T-cell (primary cell): ENCODE data around the gene SLC26A8. TPM values are rescaled to one million over a fixed set of nuclear protein-coding genes. Genes with fewer than 3 reads are reported as not detected.
"Not testable (repeated sequence)": the region's sequence is repeated elsewhere in the genome, so short reads cannot be mapped to it uniquely, and the experiment has no call there.

Experiments
- ATAC-seq, 4 experiments: fragments of 200-7000 bp in 3 of 4; fragments of 150-1000 bp in 1 of 4; cut with Tn5 transposase; replicated peaks in 1 of 4; 1 replicate in 3 of 4; 2 replicates in 1 of 4; pipeline ENCODE4 v1.10.0; 2021; ENCODE audit warnings: moderate library complexity in 3 of 4, mild to moderate bottlenecking in 2 of 4, moderate number of reproducible peaks in 1 of 4
- CTCF ChIA-PET, 2 donors: fragments of 300-600 bp; sonication (Branson Sonifier 250); formaldehyde crosslinking; loops; one replicate each; lab custom pipeline; 2022; ENCODE audit warnings: antibody characterized with exemption in 2 of 2; lab: Charles Lee
- POLR2A ChIA-PET, 2 donors: fragments of 300-600 bp; sonication (Branson Sonifier 250); formaldehyde crosslinking; loops; one replicate each; lab custom pipeline; 2022; ENCODE audit warnings: antibody characterized with exemption in 2 of 2; lab: Charles Lee
- DNase-seq, 35 experiments: peaks; one replicate each; pipeline versions ENCODE4 v3.0.0 to v3.0.0-alpha.2; 2013 to 2023
- H3K27ac ChIP-seq: one replicate; pipeline ENCODE4 v1.5.1; 2013; ENCODE audit warnings: low read length
- H3K27me3 ChIP-seq, 2 experiments: replicated peaks in 1 of 2; 1 replicate in 1 of 2; 2 replicates in 1 of 2; pipeline versions ENCODE4 v1.6.1 to v1.7.0; 2013; ENCODE audit warnings: low read length in 1 of 2, mixed read lengths in 1 of 2; ENCODE audit not compliant: control insufficient read depth in 2 of 2, insufficient read depth in 2 of 2; ENCODE audit errors: extremely low read depth in 1 of 2
- H3K36me3 ChIP-seq, 2 donors: 1 replicate in 1 of 2; 2 replicates in 1 of 2; pipeline versions ENCODE4 v1.6.1 to v1.7.0; 2013; ENCODE audit warnings: low read length in 1 of 2; ENCODE audit not compliant: control insufficient read depth in 2 of 2, insufficient read depth in 1 of 2; ENCODE audit errors: extremely low read depth in 1 of 2
- H3K4me1 ChIP-seq, 2 experiments: 1 replicate in 1 of 2; 2 replicates in 1 of 2; pipeline versions ENCODE4 v1.6.1 to v1.7.0; 2013; ENCODE audit warnings: low read length in 2 of 2, mixed read lengths in 1 of 2; ENCODE audit not compliant: insufficient read depth in 2 of 2, control insufficient read depth in 1 of 2; ENCODE audit errors: extremely low read depth in 1 of 2
- H3K4me3 ChIP-seq, 2 donors: 1 replicate in 1 of 2; 2 replicates in 1 of 2; pipeline versions ENCODE4 v1.5.1 to v1.7.0; 2013; ENCODE audit warnings: mild to moderate bottlenecking in 2 of 2, low read length in 1 of 2, moderate library complexity in 1 of 2; ENCODE audit not compliant: control insufficient read depth in 1 of 2; ENCODE audit errors: extremely low read depth in 1 of 2
- H3K9me3 ChIP-seq: 2 replicates; pipeline ENCODE4 v1.7.0; 2013
- H3K27ac Mint-ChIP-seq, 2 donors: one replicate each; pipeline ENCODE4 v1.8.0; 2020 to 2021; ENCODE audit warnings: mild to moderate bottlenecking in 2 of 2, mixed read lengths in 2 of 2
- H3K27me3 Mint-ChIP-seq, 2 donors: one replicate each; pipeline ENCODE4 v1.8.0; 2021 to 2022; ENCODE audit warnings: mixed read lengths in 2 of 2
- H3K36me3 Mint-ChIP-seq: one replicate; pipeline ENCODE4 v1.8.0; 2021; ENCODE audit warnings: mixed read lengths
- H3K4me1 Mint-ChIP-seq, 3 donors: one replicate each; pipeline ENCODE4 v1.8.0; 2020 to 2022; ENCODE audit warnings: mixed read lengths in 3 of 3, mild to moderate bottlenecking in 1 of 3
- H3K4me3 Mint-ChIP-seq, 3 donors: one replicate each; pipeline ENCODE4 v1.8.0; 2020 to 2022; ENCODE audit warnings: mild to moderate bottlenecking in 3 of 3, mixed read lengths in 3 of 3, moderate library complexity in 3 of 3
- H3K9me3 Mint-ChIP-seq, 3 donors: one replicate each; pipeline ENCODE4 v1.8.0; 2020 to 2022; ENCODE audit warnings: mixed read lengths in 3 of 3
- WGBS: methylation state at CpG from one replicate; pipeline ENCODE4 v1.1.5; 2013; ENCODE audit warnings: missing lambda C conversion rate; ENCODE audit not compliant: insufficient coverage; 5-methylcytosine and 5-hydroxymethylcytosine counted together
- total RNA-seq, 35 experiments: library from RNA in 6 of 35; stranded (reverse) in 6 of 35; fragments of 120-200 nt in 1 of 35; gene quantifications; one replicate each; pipeline versions ENCODE4 v1.2.1 to v1.2.4 and lab custom pipeline; 2013 to 2026

Gene SLC26A8
- total RNA-seq, 5 donors from 2014 or later (not counting 1 experiment from before 2014, with no cell fraction given), result not detected

GRCh38 chr6:35908753-35909401 is 115.6 kb downstream of the SLC26A8 start:
- peaks cover 69% of the 10 kb centered on the region for H3K36me3 Mint-ChIP-seq
- H3K27ac Mint-ChIP-seq, H3K9me3 ChIP-seq, H3K27ac ChIP-seq, DNase-seq, H3K4me3 ChIP-seq, H3K4me3 Mint-ChIP-seq, ATAC-seq, H3K4me1 ChIP-seq, CTCF ChIA-PET, H3K27me3 Mint-ChIP-seq, H3K27me3 ChIP-seq: not testable (repeated sequence)
- H3K4me1 Mint-ChIP-seq, result peaks cover 15 to 27% (median 24%) of the 10 kb centered on the region in 3 donors
- H3K9me3 Mint-ChIP-seq, result peaks cover 0 to 27% (median 8%) of the 10 kb centered on the region in 3 donors
- POLR2A ChIA-PET, result interaction anchor here in 1 of 2 donors (0.5 kb wide), 1 partner anchor 17 kb away, joined by 5 read pairs; no protein-coding TSS in a partner anchor
- peaks cover 2 to 18% of the 10 kb centered on the region in 2 donors for H3K36me3 ChIP-seq
- 100% methylated on average over 2 of the region's 5 CpGs for WGBS

- ChIA-PET CTCF (interaction anchor here in 1 of 2 donors (1.2 kb wide), 1 partner anchor 9 kb away, joined by 3 read pairs; no protein-coding TSS in a partner anchor), POLR2A (no interaction called here)
- peaks cover 0 to 27% (median 8%) of the 10 kb centered on the region in 3 donors for H3K9me3 Mint-ChIP-seq
- H3K4me3 Mint-ChIP-seq, result no peak overlapping the region
- H3K4me1 Mint-ChIP-seq, result peaks cover 15 to 27% (median 25%) of the 10 kb centered on the region in 3 donors
- peaks cover 2 to 24% of the 10 kb centered on the region in 2 donors for H3K36me3 ChIP-seq
- H3K27me3 ChIP-seq, result no peaks in the 10 kb centered on the region
- H3K27ac ChIP-seq, result no peak overlapping the region
- WGBS, result no CpG with 5 or more reads among the region's 6 CpGs
- no peak for ATAC-seq
- H3K36me3 Mint-ChIP-seq, result peaks cover 63% of the 10 kb centered on the region
- no peak for DNase-seq
- no peaks in the 10 kb centered on the region for H3K4me1 ChIP-seq
- H3K27ac Mint-ChIP-seq, result no peak overlapping the region
- no peaks in the 10 kb centered on the region for H3K9me3 ChIP-seq
- no peaks in the 10 kb centered on the region for H3K27me3 Mint-ChIP-seq
- H3K4me3 ChIP-seq, result no peak overlapping the region
Measured at GRCh38 chr6:35907750-35908149, 116.7 kb downstream of the SLC26A8 start.

GRCh38 chr6:35906499-35906846 is 118.0 kb downstream of the SLC26A8 start:
- H3K27ac Mint-ChIP-seq, result no peak overlapping the region
- no peaks in the 10 kb centered on the region for H3K4me1 ChIP-seq
- H3K36me3 ChIP-seq, result peaks cover 2 to 24% of the 10 kb centered on the region in 2 donors
- POLR2A ChIA-PET, result no interaction called here
- no peaks in the 10 kb centered on the region for H3K9me3 ChIP-seq
- CTCF ChIA-PET, result no interaction called here
- H3K4me1 Mint-ChIP-seq, result peaks cover 13 to 27% (median 21%) of the 10 kb centered on the region in 3 donors
- H3K27me3 ChIP-seq, result no peaks in the 10 kb centered on the region
- no peak overlapping the region for H3K4me3 Mint-ChIP-seq
- H3K9me3 Mint-ChIP-seq, result peaks cover 0 to 27% (median 8%) of the 10 kb centered on the region in 3 donors
- H3K4me3 ChIP-seq, result no peak overlapping the region
- no peak for DNase-seq
- no CpG with 5 or more reads among the region's 2 CpGs for WGBS
- no peak overlapping the region for H3K27ac ChIP-seq
- no peaks in the 10 kb centered on the region for H3K27me3 Mint-ChIP-seq
- ATAC-seq, result no peak
- H3K36me3 Mint-ChIP-seq, result peaks cover 51% of the 10 kb centered on the region

DNA sequence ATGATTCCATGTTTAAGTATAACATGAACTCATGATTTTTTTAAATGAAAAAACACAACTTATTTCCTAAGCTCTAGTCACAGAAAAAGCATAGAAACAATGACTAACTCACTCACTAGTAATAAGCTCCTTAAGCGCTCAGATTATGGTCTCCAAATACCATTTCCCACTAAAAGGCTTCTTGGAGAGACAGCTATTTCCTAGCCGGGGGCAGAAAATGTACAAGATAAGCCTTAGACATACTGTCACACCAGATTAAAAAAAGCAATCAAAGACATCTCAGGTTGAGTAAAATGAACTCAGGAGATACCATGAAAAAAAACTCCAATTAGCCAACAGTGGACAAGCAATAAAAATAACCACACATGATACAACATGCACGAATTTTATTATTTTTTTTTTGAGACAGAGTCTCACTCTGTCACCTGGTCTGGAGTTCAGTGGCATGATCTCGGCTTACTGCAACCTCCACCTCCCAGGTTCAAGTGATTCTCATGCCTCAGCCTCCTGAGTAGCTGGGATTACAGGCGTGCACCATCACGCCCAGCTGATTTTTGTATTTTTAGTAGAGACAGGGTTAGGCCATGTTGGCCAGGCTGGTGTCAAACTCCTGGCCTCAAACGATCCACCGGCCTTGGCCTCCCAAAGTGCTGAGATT is 118.5 kb downstream of the SLC26A8 start:
- no peaks in the 10 kb centered on the region for H3K27me3 ChIP-seq
- no peak overlapping the region for H3K4me3 Mint-ChIP-seq
- peaks cover 17 to 27% (median 22%) of the 10 kb centered on the region in 3 donors for H3K4me1 Mint-ChIP-seq
- H3K9me3 ChIP-seq, result no peaks in the 10 kb centered on the region
- H3K27ac Mint-ChIP-seq, result peak overlapping the region in 1 of 2 donors; percentile 46
- H3K9me3 Mint-ChIP-seq, result peaks cover 0 to 24% (median 8%) of the 10 kb centered on the region in 3 donors
- H3K27ac ChIP-seq, result no peak overlapping the region
- H3K36me3 Mint-ChIP-seq, result peaks cover 51% of the 10 kb centered on the region
- CTCF ChIA-PET, result interaction anchor here in 1 of 2 donors (0.6 kb wide), 1 partner anchor 599 kb away, joined by 3 read pairs; no protein-coding TSS in a partner anchor
- no peak for ATAC-seq
- POLR2A ChIA-PET, result interaction anchor here (0.7 kb wide), 3 partner anchors 15 to 1035 kb away, joined by 3 to 5 read pairs (median 3); partner anchors contain the start of gene SRPK1 (in 1 of the 2)
- no peaks in the 10 kb centered on the region for H3K4me1 ChIP-seq
- WGBS, result 96% methylated on average over 3 of the region's 8 CpGs
- no peak overlapping the region for H3K4me3 ChIP-seq
- no peak for DNase-seq
- no peaks in the 10 kb centered on the region for H3K27me3 Mint-ChIP-seq
- H3K36me3 ChIP-seq, result peaks cover 2 to 24% of the 10 kb centered on the region in 2 donors

DNA sequence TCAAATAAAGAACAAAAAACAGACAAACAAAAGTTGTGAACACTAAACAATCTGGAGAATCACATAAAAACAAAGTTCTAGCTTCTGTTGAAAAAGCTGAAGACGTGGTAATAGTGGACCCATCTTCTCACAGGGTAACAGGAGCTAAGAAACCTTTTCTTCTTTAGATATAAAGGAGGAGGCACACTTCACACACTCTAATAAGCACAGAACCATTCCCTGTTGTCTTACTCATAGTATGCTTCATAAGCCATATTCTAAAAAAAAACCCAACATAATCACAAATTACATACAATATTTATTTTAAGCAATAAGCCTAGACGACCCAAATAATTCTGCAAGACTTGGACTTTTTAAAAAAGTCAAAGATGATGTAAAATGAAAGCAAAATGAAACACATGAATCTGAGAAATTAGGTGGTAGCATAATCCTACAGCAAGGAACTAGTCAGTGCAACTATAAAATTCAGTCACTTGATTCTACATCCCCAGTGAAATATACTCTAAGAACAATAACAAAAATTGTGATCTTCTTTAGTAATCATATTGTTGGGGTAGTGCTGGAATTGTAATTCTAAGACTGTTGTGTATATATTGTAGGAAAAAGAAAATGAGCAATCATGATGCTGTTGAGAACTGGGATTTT is 119.2 kb downstream of the SLC26A8 start:
- no peaks in the 10 kb centered on the region for H3K27me3 Mint-ChIP-seq
- no CpG with 5 or more reads among the region's 2 CpGs for whole genome bisulfite sequencing
- Histone ChIP-seq H3K36me3 (peaks cover 2 to 26% of the 10 kb centered on the region in 2 donors), H3K4me1 (no peaks in the 10 kb centered on the region), H3K27ac (no peak overlapping the region), H3K27me3 (no peaks in the 10 kb centered on the region), H3K4me3 (no peak overlapping the region), H3K9me3 (no peaks in the 10 kb centered on the region)
- POLR2A ChIA-PET, result interaction anchor here (0.7 kb wide), 3 partner anchors 16 to 1035 kb away, joined by 3 to 5 read pairs (median 3); partner anchors contain the start of gene SRPK1 (in 1 of the 2)
- ATAC-seq, result no peak
- no peak overlapping the region for H3K4me3 Mint-ChIP-seq
- no peak for DNase-seq
- peaks cover 50% of the 10 kb centered on the region for H3K36me3 Mint-ChIP-seq
- H3K9me3 Mint-ChIP-seq, result peaks cover 0 to 20% (median 8%) of the 10 kb centered on the region in 3 donors
- CTCF ChIA-PET, result no interaction called here
- H3K4me1 Mint-ChIP-seq, result peaks cover 19 to 33% (median 25%) of the 10 kb centered on the region in 3 donors
- no peak overlapping the region for H3K27ac Mint-ChIP-seq

DNA sequence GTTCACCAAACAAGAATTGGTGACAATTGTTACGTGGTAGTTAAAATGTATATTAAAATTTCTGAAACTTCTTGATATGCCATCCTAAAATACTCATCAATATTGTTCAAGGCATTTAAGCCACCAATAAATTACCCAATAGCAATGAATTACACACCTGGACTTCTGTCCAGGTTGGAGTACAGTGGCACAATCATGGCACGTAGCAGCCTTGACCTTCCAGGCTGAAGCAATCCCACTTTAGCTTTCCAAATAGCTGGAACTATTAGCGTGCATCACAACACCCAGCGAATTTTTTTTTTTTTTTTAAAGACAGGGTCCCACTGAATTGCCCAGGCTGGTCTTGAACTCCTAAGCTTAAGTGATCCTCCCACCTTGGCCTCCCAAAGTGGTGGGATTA is 120.8 kb downstream of the SLC26A8 start:
- Mint-ChIP-seq H3K4me1 (peaks cover 19 to 34% (median 27%) of the 10 kb centered on the region in 3 donors), H3K4me3 (no peak overlapping the region), H3K9me3 (peaks cover 0 to 9% (median 4%) of the 10 kb centered on the region in 3 donors), H3K27ac (no peak overlapping the region), H3K36me3 (peaks cover 43% of the 10 kb centered on the region), H3K27me3 (no peaks in the 10 kb centered on the region)
- Histone ChIP-seq H3K27ac (no peak overlapping the region), H3K4me3 (no peak overlapping the region), H3K27me3 (no peaks in the 10 kb centered on the region), H3K36me3 (peaks cover 0 to 22% of the 10 kb centered on the region in 2 donors), H3K9me3 (no peaks in the 10 kb centered on the region), H3K4me1 (no peaks in the 10 kb centered on the region)
- ATAC-seq (no peak), DNase-seq (no peak)
- ChIA-PET CTCF (no interaction called here), POLR2A (interaction anchor here (0.5 to 0.7 kb wide), 2 partner anchors 253 to 789 kb away, joined by 3 to 4 read pairs; no protein-coding TSS in a partner anchor)
- WGBS, result 100% methylated on average over 3 of the region's 4 CpGs
